Keratinocyte (primary cell): ENCODE measurements around the gene PKD1. TPM values are rescaled to one million over a fixed set of nuclear protein-coding genes. Genes with fewer than 3 reads are reported as not detected.
"Not testable (repeated sequence)": the region's sequence is repeated elsewhere in the genome, so short reads cannot be mapped to it uniquely, and the experiment has no call there.

Experiments
- DNase-seq: peaks from one replicate; pipeline ENCODE4 v3.0.0-alpha.2; 2011; ENCODE audit warnings: low read depth, missing footprints, low spot score
- FAIRE-seq: peaks from 2 replicates; lab custom pipeline; 2011; peaks lifted over from hg19 to GRCh38; lab: Jason Lieb, UNC
- H2AFZ ChIP-seq: 2 replicates; pipeline ENCODE4 v1.6.0; 2012; ENCODE audit warnings: low read length, control low read depth, inconsistent platforms; ENCODE audit not compliant: control insufficient read depth
- H3K27ac ChIP-seq: 2 replicates; pipeline ENCODE4 v1.5.1; 2011; ENCODE audit warnings: low read length; ENCODE audit not compliant: control insufficient read depth, insufficient read depth
- H3K27me3 ChIP-seq: 3 replicates; pipeline ENCODE4 v1.6.0; 2011; ENCODE audit warnings: low read length; ENCODE audit not compliant: control insufficient read depth, insufficient read depth; ENCODE audit errors: extremely low read depth
- H3K36me3 ChIP-seq, 2 experiments: 2 replicates in 1 of 2; 3 replicates in 1 of 2; pipeline ENCODE4 v1.5.1; 2011; ENCODE audit warnings: low read length in 2 of 2, mild to moderate bottlenecking in 1 of 2; ENCODE audit not compliant: control insufficient read depth in 2 of 2, insufficient read depth in 2 of 2; ENCODE audit errors: extremely low read depth in 1 of 2
- H3K4me1 ChIP-seq: 3 replicates; pipeline ENCODE4 v1.5.1; 2011; ENCODE audit warnings: low read length; ENCODE audit not compliant: control insufficient read depth, insufficient read depth; ENCODE audit errors: extremely low read depth
- H3K4me2 ChIP-seq: 3 replicates; pipeline ENCODE4 v1.6.0; 2011; ENCODE audit warnings: low read depth, low read length; ENCODE audit not compliant: control insufficient read depth, insufficient read depth; ENCODE audit errors: extremely low read depth
- H3K4me3 ChIP-seq, 3 experiments: fragments of 200-600 bp in 1 of 3; sonication (generic) in 1 of 3; 2 replicates in 2 of 3; 3 replicates in 1 of 3; pipeline ENCODE4 v1.5.1; 2011 to 2016; ENCODE audit warnings: low read length in 3 of 3, mild to moderate bottlenecking in 3 of 3, control low read depth in 2 of 3, inconsistent platforms in 1 of 3, low read depth in 1 of 3, mixed read lengths in 1 of 3, mixed run types in 1 of 3, moderate library complexity in 1 of 3; ENCODE audit not compliant: control insufficient read depth in 2 of 3, insufficient read depth in 2 of 3; ENCODE audit errors: extremely low read depth in 1 of 3
- H3K79me2 ChIP-seq: 2 replicates; pipeline ENCODE4 v1.6.0; 2012; ENCODE audit warnings: low read length; ENCODE audit not compliant: control insufficient read depth, insufficient read depth
- H3K9ac ChIP-seq: 3 replicates; pipeline ENCODE4 v1.6.0; 2011; ENCODE audit warnings: low read length; ENCODE audit not compliant: control insufficient read depth, insufficient read depth; ENCODE audit errors: extremely low read depth
- H3K9me1 ChIP-seq: 3 replicates; pipeline ENCODE4 v1.6.0; 2011; ENCODE audit warnings: low read length; ENCODE audit not compliant: control insufficient read depth, insufficient read depth; ENCODE audit errors: extremely low read depth
- H3K9me3 ChIP-seq: 2 replicates; pipeline ENCODE4 v1.5.1; 2012; ENCODE audit warnings: low read depth, low read length; ENCODE audit not compliant: control insufficient read depth
- H4K20me1 ChIP-seq: 3 replicates; pipeline ENCODE4 v1.6.0; 2011; ENCODE audit warnings: low read length; ENCODE audit not compliant: control insufficient read depth, insufficient read depth; ENCODE audit errors: extremely low read depth
- CTCF ChIP-seq, 3 experiments: IDR thresholded peaks in 1 of 3; conservative IDR thresholded peaks in 1 of 3; optimal IDR thresholded peaks in 1 of 3; 2 replicates in 2 of 3; 3 replicates in 1 of 3; pipeline versions ENCODE3 to v1.5.1; 2011; ENCODE audit warnings: low read length in 3 of 3, mild to moderate bottlenecking in 3 of 3, moderate library complexity in 2 of 3, control low read depth in 1 of 3, inconsistent platforms in 1 of 3; ENCODE audit not compliant: insufficient read depth in 2 of 3; ENCODE audit errors: extremely low read depth in 1 of 3
- EZH2 ChIP-seq: IDR thresholded peaks from one replicate; pipeline ENCODE4 v1.6.1; 2012; ENCODE audit warnings: inconsistent platforms, mild to moderate bottlenecking, low read length, moderate library complexity
- dilution Hi-C: fragments of 300-500 bp; cut with MboI; formaldehyde crosslinking; loops from one replicate; pipeline ENCODE4 v1.7.0; 2020; ENCODE audit warnings: low sequenced_read_pairs; ENCODE audit not compliant: extremely low pct_ligation_motif_present
- polyA plus RNA-seq, 5 experiments: library from polyadenylated mRNA; depleted of rRNA in 3 of 5; stranded (reverse) in 3 of 5; stranded (forward) in 1 of 5; unstranded in 1 of 5; fragments of >200 nt; gene quantifications; 1 replicate in 1 of 5; 2 replicates in 3 of 5; 3 replicates in 1 of 5; pipeline versions ENCODE4 v1.2.1 to v1.2.3, GENCODE V29; 2011 to 2012; ENCODE audit warnings: missing spikeins in 2 of 5, low read depth in 1 of 5, low replicate concordance in 1 of 5

The PKD1 gene
- polyA plus RNA-seq, 1 donor (not counting 4 experiments of a cell fraction or from before 2014, with no cell fraction given): 10.6 TPM

- H3K9ac ChIP-seq, H3K27me3 ChIP-seq, H3K4me1 ChIP-seq, H3K4me3 ChIP-seq, H3K9me1 ChIP-seq, FAIRE-seq, H4K20me1 ChIP-seq, H3K4me2 ChIP-seq, DNase-seq, H2AFZ ChIP-seq, H3K9me3 ChIP-seq, H3K27ac ChIP-seq, dilution Hi-C loops, H3K36me3 ChIP-seq: not testable (repeated sequence)
- peaks cover 20% of the 10 kb centered on the region for H3K79me2 ChIP-seq
These were observed 18.4 kb downstream of the PKD1 start for GRCh38 chr16:2117341-2117740.

GRCh38 chr16:2116428-2116827 is 19.3 kb downstream of the PKD1 start:
- H3K27ac ChIP-seq, H3K4me3 ChIP-seq, DNase-seq, H3K4me1 ChIP-seq, H4K20me1 ChIP-seq, H3K9ac ChIP-seq, H3K27me3 ChIP-seq, FAIRE-seq, H2AFZ ChIP-seq, H3K9me3 ChIP-seq, dilution Hi-C loops, H3K9me1 ChIP-seq, H3K4me2 ChIP-seq, H3K36me3 ChIP-seq: not testable (repeated sequence)
- H3K79me2 ChIP-seq: peaks cover 16% of the 10 kb centered on the region

GRCh38 chr16:2115591-2115973 is 20.1 kb downstream of the PKD1 start:
- H2AFZ ChIP-seq: no peak overlapping the region
- no peaks in the 10 kb centered on the region for H3K27me3 ChIP-seq
- no peaks in the 10 kb centered on the region for H3K9me3 ChIP-seq
- TF ChIP-seq EZH2 (no peak), CTCF (optimal IDR thresholded peaks at IDR 0.05 in 1 of 3, IDR thresholded peaks at IDR 0.05 in 1 of 3, conservative IDR thresholded peaks at IDR 0.05 in 1 of 3; ENCODE audit: extremely low read depth in 1 of 3, insufficient read depth in 2 of 3, low read length in 3 of 3) (no peak)
- H3K36me3 ChIP-seq: peaks cover 0 to 3% of the 10 kb centered on the region in 2 experiments
- no peak overlapping the region for H3K4me2 ChIP-seq
- H3K9me1 ChIP-seq: no peaks in the 10 kb centered on the region
- DNase-seq: no peak
- H3K27ac ChIP-seq: no peak overlapping the region
- H3K4me3 ChIP-seq: no peak overlapping the region
- no peaks in the 10 kb centered on the region for H3K4me1 ChIP-seq
- FAIRE-seq: no peak
- H3K79me2 ChIP-seq: peaks cover 12% of the 10 kb centered on the region
- H4K20me1 ChIP-seq: peaks cover 2% of the 10 kb centered on the region
- dilution Hi-C loops: no loop called here
- H3K9ac ChIP-seq: no peak overlapping the region

- H3K4me2 ChIP-seq, H3K9me3 ChIP-seq, H2AFZ ChIP-seq, H3K27ac ChIP-seq, FAIRE-seq, H3K27me3 ChIP-seq, H3K4me1 ChIP-seq, dilution Hi-C loops, DNase-seq, H3K9ac ChIP-seq, H3K36me3 ChIP-seq, H3K9me1 ChIP-seq, H3K4me3 ChIP-seq, H3K79me2 ChIP-seq, H4K20me1 ChIP-seq: not testable (repeated sequence)
These were observed 20.7 kb downstream of the PKD1 start for GRCh38 chr16:2114885-2115590.
